PFSK-1 (cell line): ENCODE results near the gene LOC128125822.

Experiments
- FOXP2 ChIP-seq: optimal IDR thresholded peaks from 2 replicates; pipeline ENCODE3; 2011; ENCODE audit warnings: borderline replicate concordance, control low read depth, inconsistent platforms; ENCODE audit not compliant: insufficient read depth; ENCODE audit errors: extremely low read length, extremely low read depth
- POLR2AphosphoS5 ChIP-seq: IDR thresholded peaks from 2 replicates; pipeline ENCODE4 v1.6.1; 2012; ENCODE audit warnings: low read depth, mild to moderate bottlenecking, control low read depth, low read length, moderate library complexity
- REST ChIP-seq, 2 experiments: IDR thresholded peaks; 2 replicates each; pipeline versions ENCODE4 v1.6.1 to v1.8.0; 2011 to 2012; ENCODE audit warnings: low read depth in 2 of 2, low read length in 2 of 2, control low read depth in 1 of 2, inconsistent platforms in 1 of 2, mild to moderate bottlenecking in 1 of 2, moderate library complexity in 1 of 2; ENCODE audit not compliant: insufficient read depth in 1 of 2
- SIN3A ChIP-seq: IDR thresholded peaks from 2 replicates; pipeline ENCODE4 v1.6.1; 2012; ENCODE audit warnings: mild to moderate bottlenecking, low read length, moderate library complexity, borderline replicate concordance; ENCODE audit not compliant: insufficient read depth
- TAF1 ChIP-seq: IDR thresholded peaks from 2 replicates; pipeline ENCODE4 v1.6.1; 2012; ENCODE audit warnings: low read length, control low read depth, borderline replicate concordance; ENCODE audit not compliant: insufficient read depth

The LOC128125822 gene

DNA sequence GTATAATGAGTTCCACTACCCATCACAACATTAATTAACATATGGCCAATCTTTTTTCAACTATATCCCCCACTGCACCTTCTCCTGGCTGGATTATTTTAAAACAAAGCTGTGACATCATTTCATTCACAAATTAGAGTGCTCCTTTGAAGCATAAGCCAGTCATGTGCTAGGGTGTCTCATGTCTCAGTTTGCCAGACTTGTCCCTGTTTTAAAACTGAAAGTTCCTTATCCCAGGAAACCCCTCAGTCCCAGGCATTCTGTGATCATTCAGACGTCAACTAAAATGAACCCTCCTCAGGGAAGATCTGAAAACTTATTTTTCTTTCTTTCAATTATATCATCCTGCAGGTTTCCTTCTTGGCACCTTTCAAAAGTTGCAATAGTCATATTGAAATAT, 29.3 kb upstream of the LOC128125822 start:
- TF ChIP-seq FOXP2 (no peak), TAF1 (no peak), SIN3A (no peak), REST (IDR thresholded peaks at IDR 0.05; ENCODE audit: insufficient read depth in 1 of 2, low read depth in 2 of 2, low read length in 2 of 2) (no peak), POLR2AphosphoS5 (no peak)

GRCh38 chr6:63543982-63544381, 28.3 kb upstream of the LOC128125822 start:
- TF ChIP-seq FOXP2 (no peak), SIN3A (no peak), POLR2AphosphoS5 (no peak), REST (IDR thresholded peaks at IDR 0.05; ENCODE audit: insufficient read depth in 1 of 2, low read depth in 2 of 2, low read length in 2 of 2) (no peak), TAF1 (no peak)

DNA sequence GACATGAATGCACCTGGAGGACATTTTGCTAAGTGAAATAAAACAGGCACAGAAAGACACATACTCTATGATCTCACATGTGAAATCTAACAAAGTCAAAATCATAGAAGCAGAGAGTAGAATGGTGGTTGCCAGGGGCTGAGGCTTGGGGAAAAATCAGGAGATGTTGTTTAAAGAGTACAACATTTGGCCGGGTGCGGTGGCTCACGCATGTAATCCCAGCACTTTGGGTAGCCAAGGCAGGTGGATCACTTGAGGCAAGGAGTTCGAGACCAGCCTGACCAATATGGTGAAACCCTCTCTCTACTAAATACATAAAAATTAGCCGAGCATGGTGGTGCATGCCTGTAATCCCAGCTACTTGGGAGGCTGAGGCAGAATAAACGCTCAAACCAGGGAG, 26.0 kb upstream of the LOC128125822 start:
- TF ChIP-seq SIN3A: no peak
- TF ChIP-seq FOXP2: no peak
- TF ChIP-seq REST (IDR thresholded peaks at IDR 0.05; ENCODE audit: insufficient read depth in 1 of 2, low read depth in 2 of 2, low read length in 2 of 2): no peak
- no peak for TF ChIP-seq TAF1
- no peak for TF ChIP-seq POLR2AphosphoS5

GRCh38 chr6:63546697-63547096, 25.6 kb upstream of the LOC128125822 start:
- TF ChIP-seq POLR2AphosphoS5 (no peak), SIN3A (no peak), FOXP2 (no peak), TAF1 (no peak), REST (IDR thresholded peaks at IDR 0.05; ENCODE audit: insufficient read depth in 1 of 2, low read depth in 2 of 2, low read length in 2 of 2) (no peak)

GRCh38 chr6:63549076-63549475, 23.2 kb upstream of the LOC128125822 start:
- TF ChIP-seq REST (IDR thresholded peaks at IDR 0.05; ENCODE audit: insufficient read depth in 1 of 2, low read depth in 2 of 2, low read length in 2 of 2): no peak
- TF ChIP-seq SIN3A: no peak
- no peak for TF ChIP-seq POLR2AphosphoS5
- TF ChIP-seq TAF1: no peak
- no peak for TF ChIP-seq FOXP2
